HepG2 (cell line): ENCODE data around the gene CUL4B. TPM values are rescaled to one million over a fixed set of nuclear protein-coding genes. Genes with fewer than 3 reads are reported as not detected.

Experiments
- CSRNP2 ChIP-seq: sonication (generic); formaldehyde crosslinking; conservative IDR thresholded peaks from 2 replicates; pipeline ENCODE4 v1.8.0; 2022; ENCODE audit warnings: low read depth, missing genetic modification reagents
- DNMT1 ChIP-seq: sonication (generic); formaldehyde crosslinking; IDR thresholded peaks from 2 replicates; pipeline ENCODE4 v1.5.1; 2020; ENCODE audit warnings: mild to moderate bottlenecking, missing genetic modification reagents
- HMG20A ChIP-seq: IDR thresholded peaks from 2 replicates; pipeline ENCODE4 v1.6.1; 2016; ENCODE audit warnings: borderline replicate concordance
- ISL2 ChIP-seq: sonication (generic); formaldehyde crosslinking; IDR thresholded peaks from 2 replicates; pipeline ENCODE4 v1.5.0; 2020; ENCODE audit warnings: missing genetic modification reagents
- POGK ChIP-seq: sonication (generic); formaldehyde crosslinking; conservative IDR thresholded peaks from 2 replicates; pipeline ENCODE4 v1.8.0; 2022; ENCODE audit warnings: mild to moderate bottlenecking, moderate library complexity, missing genetic modification reagents
- RBM22 ChIP-seq: fragments of 200-400 bp; formaldehyde crosslinking; optimal IDR thresholded peaks from 2 replicates; pipeline ENCODE3; 2017; ENCODE audit warnings: mild to moderate bottlenecking, low read length, moderate library complexity
- REST ChIP-seq, 2 experiments: IDR thresholded peaks; 2 replicates each; pipeline ENCODE4 v1.6.1; 2011 to 2012; ENCODE audit warnings: low read length in 2 of 2, borderline replicate concordance in 1 of 2, low read depth in 1 of 2, mild to moderate bottlenecking in 1 of 2, moderate library complexity in 1 of 2
- SAFB2 ChIP-seq: sonication (generic); formaldehyde crosslinking; IDR thresholded peaks from 2 replicates; pipeline ENCODE4 v1.5.1; 2020; ENCODE audit warnings: missing genetic modification reagents, low read depth, mild to moderate bottlenecking, borderline replicate concordance
- SIX1 ChIP-seq: sonication (generic); formaldehyde crosslinking; IDR thresholded peaks from 2 replicates; pipeline ENCODE4 v1.4.0; 2020; ENCODE audit warnings: missing genetic modification reagents, borderline replicate concordance
- ZBTB34 ChIP-seq: sonication (generic); formaldehyde crosslinking; IDR thresholded peaks from 2 replicates; pipeline ENCODE4 v1.8.0; 2022; ENCODE audit warnings: mild to moderate bottlenecking, missing genetic modification reagents
- ZMYM3 ChIP-seq: sonication (generic); formaldehyde crosslinking; IDR thresholded peaks from 2 replicates; pipeline ENCODE4 v1.5.1; 2020; ENCODE audit warnings: mild to moderate bottlenecking, missing genetic modification reagents
- ZNF362 ChIP-seq: sonication (generic); formaldehyde crosslinking; IDR thresholded peaks from 2 replicates; pipeline ENCODE4 v1.4.0; 2020; ENCODE audit warnings: missing genetic modification reagents, mild to moderate bottlenecking, borderline replicate concordance
- ZNF710 ChIP-seq: sonication (generic); formaldehyde crosslinking; IDR thresholded peaks from 2 replicates; pipeline ENCODE4 v1.5.0; 2020; ENCODE audit warnings: mild to moderate bottlenecking, missing genetic modification reagents, borderline replicate concordance
- ZNF83 ChIP-seq: sonication (generic); formaldehyde crosslinking; IDR thresholded peaks from 2 replicates; pipeline ENCODE4 v1.4.0; 2020; ENCODE audit warnings: missing genetic modification reagents, mild to moderate bottlenecking, borderline replicate concordance
- polyA plus RNA-seq, 8 experiments: library from polyadenylated mRNA; depleted of rRNA in 3 of 8; stranded (reverse) in 7 of 8; unstranded in 1 of 8; fragments of >200 nt; fragmentation: Illumina TruSeq in 4 of 8; extraction: Trizol in 4 of 8; gene quantifications; 2 replicates each; pipeline versions ENCODE4 v1.2.1 to v1.2.3, GENCODE V29; 2011 to 2016; ENCODE audit warnings: low read depth in 4 of 8, missing spikeins in 1 of 8, mixed read lengths in 1 of 8; ENCODE audit not compliant: insufficient read depth in 1 of 8
- total RNA-seq, 5 experiments: library from RNA; depleted of rRNA; stranded (reverse); fragments of >200 nt; fragmentation: Illumina TruSeq; extraction: Trizol; gene quantifications; 2 replicates each; pipeline ENCODE4 v1.2.3, GENCODE V29; 2016; ENCODE audit warnings: low read depth in 1 of 5

Gene CUL4B
- total and polyA plus RNA-seq, 2 of the 13 experiments (the other 11 are each of a cell fraction or from before 2014, with no cell fraction given) = 21.6 to 28.5 TPM

GRCh38 chrX:120485638-120486520 is 74.9 kb downstream of the CUL4B start (continued):
- no peak for TF ChIP-seq CSRNP2 (CRISPR knock-in tag)
- TF ChIP-seq DNMT1 (CRISPR knock-in tag) = no peak
- TF ChIP-seq HMG20A (CRISPR knock-in tag) = peak; percentile 44; the same call in 1 of the 2 replicates
- TF ChIP-seq ZBTB34 (CRISPR knock-in tag) = peak; percentile 96
- TF ChIP-seq SAFB2 (CRISPR knock-in tag) = peak; percentile 37; the same call in 1 of the 2 replicates
- TF ChIP-seq ISL2 (CRISPR knock-in tag) = peak; percentile 58
- no peak for TF ChIP-seq RBM22
- no peak for TF ChIP-seq ZNF710
- TF ChIP-seq REST (IDR thresholded peaks at IDR 0.05; ENCODE audit: borderline replicate concordance in 1 of 2, low read depth in 1 of 2, low read length in 2 of 2) = no peak
- no peak for TF ChIP-seq POGK (CRISPR knock-in tag)
- TF ChIP-seq SIX1 (CRISPR knock-in tag) = no peak
- TF ChIP-seq ZMYM3 = peak; percentile 11; the same call in 1 of the 2 replicates
- 0 out of 2 replicates have a peak, but pooled peaks have one; percentile 29 for TF ChIP-seq ZNF362 (CRISPR knock-in tag)
- TF ChIP-seq ZNF83 (CRISPR knock-in tag) = no peak
